RPMI7951 (cell line): ENCODE data around the gene LMNA. TPM values are rescaled to one million over a fixed set of nuclear protein-coding genes. Genes with fewer than 3 reads are reported as not detected.
"Not testable (repeated sequence)": the region's sequence is repeated elsewhere in the genome, so short reads cannot be mapped to it uniquely, and the experiment has no call there.

Experiments used
- DNase-seq: peaks from one replicate; pipeline ENCODE4 v3.0.0-alpha.2; 2012; ENCODE audit warnings: low read depth
- total RNA-seq: library from RNA; depleted of rRNA; stranded (reverse); fragments of >200 nt; shearing (Covaris generic); gene quantifications from 2 replicates; pipeline ENCODE4 v1.2.3, GENCODE V29; 2014; rRNA removed

Gene LMNA
- total RNA-seq: 919 and 1,055 TPM in 2 replicates

DNA sequence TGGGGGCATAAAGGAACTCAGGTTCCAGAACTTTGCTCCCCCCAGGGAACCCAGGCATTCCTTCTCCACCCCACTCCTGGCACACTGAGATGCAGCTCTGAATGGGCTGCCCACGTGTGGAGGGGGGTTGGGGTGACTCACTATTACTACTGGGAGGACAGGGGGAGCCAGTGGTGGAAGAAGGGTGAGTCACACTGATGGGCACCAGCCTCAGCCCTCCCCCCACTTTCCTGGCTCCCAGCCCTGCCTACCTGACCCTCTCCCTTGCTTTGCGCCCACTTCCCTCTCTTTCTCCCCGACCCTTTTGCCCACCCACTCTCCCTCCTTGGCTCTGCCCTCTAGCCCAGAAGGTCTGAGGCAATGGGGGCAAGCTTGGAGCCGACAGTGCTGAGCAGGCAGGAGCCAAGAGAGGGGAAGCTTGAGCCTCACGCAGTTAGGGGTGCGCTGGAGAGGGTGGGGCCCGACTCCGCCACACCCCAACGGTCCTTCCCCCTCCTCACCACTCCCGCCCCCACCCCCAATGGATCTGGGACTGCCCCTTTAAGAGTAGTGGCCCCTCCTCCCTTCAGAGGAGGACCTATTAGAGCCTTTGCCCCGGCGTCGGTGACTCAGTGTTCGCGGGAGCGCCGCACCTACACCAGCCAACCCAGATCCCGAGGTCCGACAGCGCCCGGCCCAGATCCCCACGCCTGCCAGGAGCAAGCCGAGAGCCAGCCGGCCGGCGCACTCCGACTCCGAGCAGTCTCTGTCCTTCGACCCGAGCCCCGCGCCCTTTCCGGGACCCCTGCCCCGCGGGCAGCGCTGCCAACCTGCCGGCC is at the start of gene LMNA:
LMNA (plus strand) TSS at position 611 of the 818 bp plus-strand sequence. CDS start 208 bp downstream, outside the sequence.
- peak; percentile 97 for DNase-seq

DNA sequence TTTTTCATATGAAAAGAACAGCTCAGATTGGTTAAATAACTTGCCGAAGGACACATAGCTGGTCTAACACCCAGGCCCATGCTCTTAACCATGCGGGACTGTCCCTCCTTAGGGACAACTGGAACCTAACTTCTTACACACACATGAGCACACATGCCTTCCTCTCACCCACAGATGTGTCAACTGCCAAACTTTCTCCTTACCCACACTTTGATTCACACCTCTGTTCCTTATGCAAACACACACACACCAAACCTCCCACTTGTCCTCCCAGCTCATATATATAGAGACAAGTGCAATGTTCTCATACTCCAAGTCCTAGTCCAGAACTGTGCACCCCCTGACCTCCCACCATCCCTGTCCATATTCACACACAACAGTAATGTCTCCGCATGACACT is 49.3 kb upstream of the LMNA start:
- no peak for DNase-seq

DNA sequence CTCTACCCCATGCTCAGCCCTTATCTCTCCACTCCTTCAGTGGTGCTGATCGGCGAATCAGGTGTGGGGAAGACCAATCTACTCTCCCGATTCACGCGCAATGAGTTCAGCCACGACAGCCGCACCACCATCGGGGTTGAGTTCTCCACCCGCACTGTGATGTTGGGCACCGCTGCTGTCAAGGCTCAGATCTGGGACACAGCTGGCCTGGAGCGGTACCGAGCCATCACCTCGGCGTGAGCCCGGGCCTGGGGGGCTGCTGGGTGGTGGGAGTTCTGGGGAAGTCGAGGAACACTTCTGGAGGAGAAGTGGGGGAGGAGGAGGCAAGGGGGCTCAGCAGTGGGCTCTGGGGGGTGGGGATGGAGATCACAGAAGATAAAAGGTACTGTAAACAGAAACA is 48.6 kb upstream of the LMNA start:
- no peak for DNase-seq

DNA sequence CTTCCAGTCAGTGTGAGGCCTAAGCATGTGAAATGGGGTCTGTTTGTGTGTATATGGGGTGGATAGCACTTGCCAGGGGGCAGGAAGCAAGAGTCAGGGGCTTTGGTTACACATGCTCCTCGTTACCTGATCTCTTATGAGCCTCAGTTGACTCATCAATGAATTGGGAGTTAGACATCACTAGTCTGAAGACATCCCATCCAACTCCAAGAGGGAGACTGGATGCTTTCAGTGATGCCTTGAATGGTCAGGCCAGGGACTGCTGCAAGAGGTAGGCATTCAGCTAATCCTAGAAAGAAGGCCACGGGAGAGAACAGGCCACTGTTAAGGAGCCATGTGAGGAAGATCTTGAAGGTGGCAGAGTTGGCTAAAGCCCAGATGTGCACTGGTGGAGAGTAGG is 47.2 kb upstream of the LMNA start:
- no peak for DNase-seq

DNA sequence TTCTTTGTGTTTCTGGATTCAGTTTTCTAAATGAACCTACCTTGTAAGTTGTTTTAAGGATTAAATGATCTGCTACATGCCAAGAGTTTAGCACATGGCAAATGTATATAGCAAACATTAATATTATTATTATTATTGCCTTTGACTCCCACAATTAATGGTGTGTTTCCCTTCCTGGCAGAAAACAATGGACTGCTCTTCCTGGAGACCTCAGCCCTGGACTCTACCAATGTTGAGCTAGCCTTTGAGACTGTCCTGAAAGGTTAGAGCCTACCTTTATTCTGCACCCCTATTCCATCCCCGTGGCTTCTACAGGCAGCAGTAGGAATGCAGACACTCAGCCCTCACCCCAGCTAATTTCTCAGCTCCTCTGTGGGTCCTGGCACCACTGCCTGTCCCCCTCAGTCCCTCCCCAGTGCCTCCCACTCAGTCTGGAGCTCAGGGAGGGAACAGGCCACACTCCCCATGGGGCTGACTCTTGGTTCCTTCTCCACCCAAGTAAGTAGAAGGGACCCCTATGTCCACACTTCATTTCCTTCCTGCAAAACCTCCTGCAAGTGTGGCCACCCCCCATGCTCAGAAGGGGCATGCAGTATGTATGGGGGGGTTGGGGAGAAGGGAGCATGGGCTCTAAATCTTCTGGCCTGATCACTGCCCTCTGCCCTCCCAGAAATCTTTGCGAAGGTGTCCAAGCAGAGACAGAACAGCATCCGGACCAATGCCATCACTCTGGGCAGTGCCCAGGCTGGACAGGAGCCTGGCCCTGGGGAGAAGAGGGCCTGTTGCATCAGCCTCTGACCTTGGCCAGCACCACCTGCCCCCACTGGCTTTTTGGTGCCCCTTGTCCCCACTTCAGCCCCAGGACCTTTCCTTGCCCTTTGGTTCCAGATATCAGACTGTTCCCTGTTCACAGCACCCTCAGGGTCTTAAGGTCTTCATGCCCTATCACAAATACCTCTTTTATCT is 44.7 kb upstream of the LMNA start:
- no peak for DNase-seq

DNA sequence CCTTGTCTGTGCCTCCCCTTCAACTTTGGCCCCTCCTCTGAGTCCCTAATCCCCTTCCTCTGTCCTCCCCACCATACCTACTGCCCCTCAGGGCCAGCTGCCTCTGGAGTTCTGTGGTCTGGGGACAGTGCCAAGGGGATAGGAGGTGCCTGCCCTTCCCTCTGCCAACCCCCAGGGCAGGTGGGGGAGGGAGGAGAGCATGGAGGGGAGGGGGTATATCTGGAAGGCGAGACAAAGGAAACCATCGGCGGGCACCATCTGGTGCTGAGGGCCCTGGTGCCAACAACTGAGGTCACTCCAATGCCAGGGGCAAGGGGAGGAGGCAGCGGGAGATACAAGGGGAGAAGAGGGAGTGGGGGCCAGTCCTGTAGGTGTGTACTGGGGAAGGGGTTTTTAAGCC is 44.0 kb upstream of the LMNA start:
- DNase-seq: no peak

DNA sequence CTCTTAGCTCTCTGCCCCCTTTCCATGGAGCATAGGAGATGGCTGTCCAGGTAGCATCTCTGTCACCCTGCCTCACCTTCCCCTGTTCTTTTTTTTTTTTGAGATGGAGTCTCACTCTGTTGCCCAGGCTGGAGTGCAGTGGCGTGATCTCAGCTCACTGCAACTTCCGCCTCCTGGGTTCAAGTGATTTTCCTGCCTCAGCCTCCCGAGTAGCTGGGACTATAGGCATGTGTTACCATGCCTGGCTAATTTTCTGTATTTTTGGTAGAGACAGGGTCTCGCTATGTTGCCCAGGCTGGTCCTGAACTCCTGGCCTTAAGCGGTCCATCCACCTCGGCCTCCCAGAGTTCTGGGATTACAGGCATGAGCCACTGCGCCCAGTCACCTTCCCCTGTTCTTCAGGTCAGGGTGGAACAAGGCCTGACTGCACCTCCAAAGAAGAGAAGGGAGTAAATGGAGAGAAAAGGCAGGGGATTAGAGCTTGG is 43.1 kb upstream of the LMNA start:
- DNase-seq: not testable (repeated sequence)

DNA sequence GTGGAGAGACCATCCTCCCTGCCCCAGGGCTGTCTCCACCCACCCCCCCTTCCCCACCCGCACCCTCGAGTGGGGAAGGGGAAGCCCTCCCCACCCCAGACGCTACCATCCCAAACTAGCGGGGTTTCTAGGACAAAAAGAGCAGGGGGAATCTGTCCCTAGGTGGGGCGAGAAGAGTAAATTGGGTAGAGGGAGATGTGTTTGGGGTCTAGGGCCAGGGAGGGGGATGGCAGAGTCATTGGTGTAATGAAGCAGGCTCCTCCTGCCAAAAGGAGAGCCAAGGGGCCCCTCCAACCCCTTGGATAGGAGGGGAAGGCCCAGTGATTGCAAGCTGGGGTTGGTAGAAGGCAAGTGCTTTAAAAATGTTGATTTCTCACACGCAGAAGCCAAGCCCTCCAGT is 42.3 kb upstream of the LMNA start:
- no peak for DNase-seq

DNA sequence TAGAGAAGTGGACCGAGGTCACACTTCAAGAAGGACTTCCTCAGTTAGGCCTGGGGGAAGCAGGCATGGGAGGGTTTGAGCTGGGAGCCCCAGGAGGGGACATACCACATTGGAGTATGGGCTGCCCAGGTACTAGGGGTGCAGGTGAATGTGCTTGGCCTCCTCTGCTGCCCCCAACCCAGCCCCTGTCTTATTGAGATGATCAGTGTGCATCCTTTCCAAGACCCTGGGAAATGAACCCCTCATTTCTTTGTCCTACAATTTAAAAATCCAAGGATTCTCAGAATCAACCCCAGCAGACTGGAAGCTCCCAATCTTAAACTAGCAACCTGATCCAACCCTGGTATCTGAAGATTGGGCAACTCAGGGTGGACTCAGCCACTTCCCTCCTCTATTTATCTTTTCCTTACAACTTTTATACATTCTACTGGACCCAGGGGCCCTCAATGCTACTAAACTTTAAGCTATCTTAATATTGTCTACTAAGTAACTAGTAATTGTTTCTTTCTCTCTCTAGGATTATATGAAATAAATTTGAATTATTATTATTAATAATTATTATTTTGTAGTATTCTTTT is 41.3 kb upstream of the LMNA start:
- no peak for DNase-seq

DNA sequence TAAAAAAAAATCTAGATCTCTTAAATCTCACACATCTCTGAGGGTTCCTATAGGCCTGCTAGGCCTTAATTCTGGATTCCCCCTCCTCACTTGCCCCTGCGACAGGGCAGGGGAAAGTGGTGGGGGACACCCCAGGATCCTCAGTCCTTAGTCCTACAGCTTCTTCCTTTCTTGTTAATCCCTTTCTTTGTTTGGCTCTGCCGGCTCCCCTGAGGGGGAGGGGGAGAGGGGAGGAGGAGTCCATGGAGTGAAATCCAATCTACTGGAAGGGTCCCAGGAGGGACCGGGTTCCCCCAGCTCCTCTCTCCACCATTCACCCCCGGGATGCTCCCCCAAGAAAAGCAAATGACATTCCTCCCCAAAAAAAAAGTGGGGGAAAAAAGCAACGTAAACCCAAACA is 40.8 kb upstream of the LMNA start:
- DNase-seq: no peak

DNA sequence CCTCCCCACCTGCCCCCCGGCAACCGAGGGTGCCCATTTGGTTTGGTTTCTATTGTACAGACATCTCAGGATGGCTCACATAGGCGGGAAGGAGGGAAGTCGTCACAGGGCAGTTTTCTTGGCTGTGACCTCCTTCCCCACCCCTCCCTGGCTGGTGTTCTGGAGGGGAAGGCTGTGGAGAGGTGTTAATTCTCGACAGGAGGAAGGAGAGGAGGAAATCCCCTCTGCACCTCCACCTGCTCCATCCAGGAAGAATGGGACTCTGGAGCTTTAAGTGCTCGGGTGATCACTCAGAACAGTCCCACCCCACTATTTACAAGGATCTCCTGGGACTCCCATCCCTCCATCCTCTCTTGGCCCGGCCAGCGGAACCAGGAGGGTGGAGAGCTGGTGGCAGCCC is 39.9 kb upstream of the LMNA start:
- no peak for DNase-seq

DNA sequence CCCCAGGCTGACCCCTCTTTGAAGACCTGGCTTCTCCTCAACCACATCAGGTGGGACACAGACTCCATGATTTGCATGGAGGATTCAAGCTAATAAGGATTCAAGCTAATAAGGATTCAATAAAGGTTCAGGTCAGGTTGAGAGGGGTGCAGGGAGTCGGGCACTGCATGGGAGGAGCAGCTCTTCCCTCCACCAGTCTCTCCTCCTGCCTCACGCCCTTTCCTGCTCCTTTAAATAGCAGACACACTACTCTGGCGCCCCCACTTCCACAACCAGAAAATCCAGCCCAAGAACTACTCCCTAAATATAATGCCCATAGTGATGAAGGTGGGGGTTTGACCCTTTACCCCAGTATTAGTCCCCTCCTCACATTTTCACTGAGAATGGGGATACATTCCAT is 39.3 kb upstream of the LMNA start:
- DNase-seq: no peak

DNA sequence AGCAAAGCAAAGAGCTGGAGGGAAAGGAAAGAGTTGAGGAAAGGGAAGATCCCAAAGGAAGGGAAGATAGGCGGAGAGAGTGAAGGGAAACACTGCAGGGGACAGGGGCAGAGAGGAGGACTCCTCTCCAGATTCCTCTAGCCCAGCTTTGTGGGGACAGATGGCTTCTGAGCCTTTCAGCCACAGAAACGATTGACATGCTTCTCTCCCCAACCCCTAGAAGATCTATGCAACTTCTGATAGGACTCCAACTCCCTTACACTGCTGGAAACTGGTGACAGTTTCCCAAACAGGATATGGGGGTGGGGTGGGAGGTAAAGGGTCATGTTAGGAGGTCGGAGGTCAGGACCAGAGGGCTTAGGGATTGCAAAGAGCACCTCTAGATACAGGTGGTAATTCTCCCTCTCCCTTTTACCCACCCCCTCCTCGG is 38.7 kb upstream of the LMNA start:
- no peak for DNase-seq

DNA sequence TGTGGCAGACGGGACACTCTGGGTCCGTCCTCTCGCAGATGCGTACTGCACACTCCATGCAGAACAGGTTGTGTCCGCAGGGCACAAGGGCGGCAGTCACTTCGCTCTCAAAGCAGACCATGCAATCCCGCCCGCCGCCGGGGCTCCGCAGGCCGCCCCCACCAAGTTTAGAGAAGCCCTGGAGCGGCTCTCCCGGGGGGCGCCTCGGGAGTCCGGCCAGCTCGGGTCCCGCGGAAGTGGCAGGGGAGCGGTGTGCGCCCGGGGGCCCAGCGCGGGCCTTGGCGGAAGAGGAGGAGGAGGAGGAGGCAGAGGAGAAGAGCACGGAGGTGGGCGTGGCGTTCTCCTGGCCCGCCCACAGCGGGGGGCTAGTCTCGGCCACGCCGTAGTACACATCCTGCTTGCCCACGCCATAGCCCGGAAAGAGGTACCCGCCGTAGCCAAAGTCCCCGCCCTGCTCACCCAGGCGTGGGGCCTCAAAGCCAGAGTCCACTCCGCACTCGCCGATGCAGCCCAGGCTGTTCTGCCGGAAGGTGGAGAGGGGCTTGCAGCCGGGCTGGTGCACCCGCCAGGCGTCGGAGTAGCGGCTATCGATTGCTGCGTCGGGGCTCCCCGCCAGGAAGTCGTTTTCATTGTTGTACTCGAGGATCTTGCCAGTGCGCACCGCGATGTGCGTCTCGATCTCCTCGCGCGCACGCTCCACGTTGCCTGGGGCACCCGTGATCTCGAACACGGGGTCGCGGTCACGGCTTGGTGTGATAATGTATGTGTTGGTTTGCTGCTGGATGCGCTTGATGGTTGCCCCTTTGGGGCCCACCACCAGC is 37.7 kb upstream of the LMNA start:
- DNase-seq: no peak

DNA sequence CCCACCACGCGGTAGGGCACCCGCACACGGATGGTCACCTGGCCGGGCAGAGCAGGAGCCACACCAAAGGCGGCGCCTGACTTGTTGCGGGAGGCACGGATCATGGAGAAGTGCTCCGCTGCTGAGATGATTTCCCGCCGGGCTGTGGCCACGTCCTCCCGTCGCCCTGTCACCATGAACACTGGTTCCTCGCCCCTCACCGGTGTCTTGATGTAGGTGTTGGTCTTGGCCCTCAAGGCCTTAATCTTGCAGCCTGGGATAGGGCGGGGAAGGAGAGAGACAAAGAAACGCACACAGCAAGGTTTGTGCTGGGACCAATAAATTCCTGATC is 37.1 kb upstream of the LMNA start:
- no peak for DNase-seq

DNA sequence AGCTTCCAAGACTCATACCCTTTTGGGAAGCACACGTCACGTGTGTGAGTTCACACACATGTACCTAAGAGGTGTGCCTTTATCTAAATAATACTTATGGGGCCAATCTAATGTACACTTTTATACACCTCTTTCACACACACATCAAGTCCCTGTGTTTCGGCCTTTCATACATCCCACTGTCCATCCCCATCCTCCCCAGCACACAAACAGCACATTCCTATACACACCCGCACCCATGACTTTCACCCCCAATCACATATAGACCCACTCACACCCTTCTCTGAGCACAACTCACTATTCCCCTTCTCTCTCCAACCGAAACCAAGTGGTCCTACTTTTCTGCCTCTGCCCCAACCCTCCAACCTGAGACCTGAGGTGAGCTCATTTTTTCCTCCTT is 35.8 kb upstream of the LMNA start:
- no peak for DNase-seq

DNA sequence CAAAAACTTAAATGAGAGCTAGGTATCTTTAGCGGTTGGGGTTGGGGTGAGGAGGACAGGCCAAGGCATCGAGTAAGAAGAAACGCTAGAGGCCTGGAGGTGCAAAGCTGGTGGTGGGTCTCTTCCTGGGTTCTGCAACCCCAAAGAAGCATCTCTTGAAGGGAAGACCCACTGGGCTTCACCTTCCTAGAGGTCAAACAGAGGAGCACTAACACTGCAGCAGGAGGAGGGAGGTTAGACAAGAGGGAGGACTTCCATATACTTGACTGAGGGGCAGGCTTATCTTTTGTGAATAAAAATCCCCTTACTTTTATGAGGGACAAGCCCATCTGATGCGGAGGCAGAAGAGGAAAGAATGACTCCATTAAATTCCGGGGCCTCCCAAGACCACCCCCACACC is 34.7 kb upstream of the LMNA start:
- no peak for DNase-seq

DNA sequence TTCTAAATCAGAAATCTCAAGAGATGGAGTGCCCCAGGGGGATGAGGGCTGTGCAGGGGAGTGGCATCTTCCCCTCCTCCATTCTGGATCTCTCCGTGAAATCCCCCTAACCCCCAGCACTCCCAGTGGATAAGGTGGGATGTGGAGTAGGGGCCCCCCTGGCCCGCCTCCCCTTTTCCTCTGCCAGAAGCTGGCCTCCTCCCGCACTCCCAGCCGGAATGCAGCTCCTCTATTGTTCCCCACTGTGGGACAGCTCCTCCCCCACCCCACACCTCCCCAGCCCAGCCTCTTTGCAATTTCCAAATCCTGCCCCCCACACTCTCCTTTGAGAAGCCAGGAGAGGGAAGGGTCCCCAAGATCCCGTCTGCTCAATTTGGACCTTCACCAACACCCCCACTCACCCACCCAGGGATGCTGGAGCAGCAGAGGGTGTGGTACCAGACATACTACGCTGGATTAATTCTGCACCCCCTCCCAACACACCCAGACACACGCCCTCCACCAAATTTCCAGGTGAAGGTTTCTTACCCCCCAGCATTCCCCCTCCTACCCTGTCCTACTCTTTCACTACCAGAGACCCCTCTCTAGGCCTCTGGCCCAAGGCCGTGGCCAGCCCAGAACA is 34.2 kb upstream of the LMNA start:
- no peak for DNase-seq

DNA sequence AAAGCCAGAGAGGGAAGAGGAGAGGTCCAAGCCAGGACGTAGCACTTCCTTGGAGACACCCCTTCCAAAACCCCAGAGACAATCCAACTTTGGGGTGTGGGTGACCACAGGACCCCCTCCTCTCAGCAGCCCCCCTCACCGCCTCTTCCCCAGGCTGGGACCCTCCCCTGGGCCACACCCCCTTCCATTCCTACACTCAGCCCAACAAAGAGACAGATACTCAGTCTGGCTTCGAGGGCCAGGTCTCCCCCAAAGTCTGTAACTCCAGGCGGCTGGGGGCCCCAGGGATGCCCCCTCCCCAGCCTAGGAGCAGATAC is 33.7 kb upstream of the LMNA start:
- DNase-seq: no peak

DNA sequence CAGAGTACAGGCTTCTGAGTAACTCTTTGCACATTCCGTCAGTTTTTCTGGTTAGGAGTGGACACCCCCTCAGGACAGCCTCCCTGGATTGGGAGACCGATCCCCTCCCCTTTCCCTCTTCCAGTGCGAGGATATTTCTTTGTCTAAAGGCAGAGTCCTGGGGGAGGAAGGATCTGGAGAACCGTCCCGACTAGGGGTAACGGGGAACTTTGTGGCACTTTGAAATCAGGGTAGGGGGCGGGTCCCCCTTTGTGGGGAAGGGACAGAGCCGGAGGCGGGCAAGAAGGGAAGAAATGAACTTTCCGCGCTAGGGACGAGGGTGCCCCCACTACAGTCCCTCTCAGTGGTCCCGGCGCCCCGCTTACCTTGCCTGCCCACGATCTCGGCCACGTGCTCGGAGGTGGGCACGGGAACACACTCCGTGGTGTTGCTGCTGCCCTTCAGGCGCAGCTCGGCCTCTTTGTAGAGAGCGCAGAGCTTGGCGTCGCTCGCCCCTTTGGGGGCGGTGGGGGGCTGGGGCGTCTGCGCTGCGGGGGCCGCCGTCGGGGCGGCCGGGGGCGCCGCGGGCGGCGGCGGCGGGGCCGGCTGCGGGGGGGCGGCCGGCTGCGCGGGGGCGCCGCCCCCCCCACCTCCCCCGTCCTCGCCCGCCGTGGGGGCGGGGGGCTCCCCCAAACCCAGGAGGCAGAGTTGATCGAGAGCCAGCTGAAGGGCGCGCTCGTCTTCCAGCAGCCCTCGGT is 33.2 kb upstream of the LMNA start:
- no peak for DNase-seq

DNA sequence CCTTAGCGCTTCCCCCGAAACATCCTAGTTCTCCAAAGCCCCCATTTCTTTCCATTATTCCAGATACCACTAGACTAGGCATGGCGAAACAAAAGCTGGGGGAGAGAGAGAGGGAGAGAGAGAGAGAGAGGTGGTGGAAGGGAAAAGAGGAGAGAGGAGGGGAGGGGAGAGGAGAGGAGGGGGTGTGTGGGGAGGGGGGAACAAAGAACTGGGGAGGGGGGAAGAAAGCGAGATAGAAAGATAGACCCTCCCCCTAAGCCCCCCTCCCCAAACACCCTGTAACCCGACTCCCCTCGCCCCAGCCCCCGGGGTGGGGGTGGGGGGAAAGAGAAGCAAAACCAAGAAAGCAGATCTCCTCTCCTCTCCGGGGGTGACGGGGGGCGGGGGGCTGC is 32.6 kb upstream of the LMNA start:
- DNase-seq: no peak
